ENCODE data around the gene SLC1A2. TPM values are rescaled to one million over a fixed set of nuclear protein-coding genes. Genes with fewer than 3 reads are reported as not detected.

Gene SLC1A2
- total RNA-seq, 2 donors from 2014 or later = 0.54 to 0.78 TPM

DNA sequence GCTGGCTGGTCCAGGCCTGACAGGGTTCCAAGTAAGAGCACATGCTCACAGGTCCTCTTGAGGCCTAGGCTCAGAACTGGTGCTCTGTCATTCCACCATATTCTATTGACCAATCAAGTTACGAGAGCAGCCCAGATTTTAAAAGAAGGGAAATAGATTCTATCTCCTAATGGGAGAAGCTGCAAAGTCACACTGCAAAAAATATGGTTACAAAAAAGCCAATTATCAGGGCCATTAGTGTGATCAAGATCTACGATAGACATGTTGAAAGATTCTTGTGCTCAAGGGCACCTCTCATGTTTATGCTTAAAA, 184.2 kb downstream of the SLC1A2 start:
- no peaks in the 10 kb centered on the region for H3K9me3 ChIP-seq
- TF ChIP-seq, protein P1, sequence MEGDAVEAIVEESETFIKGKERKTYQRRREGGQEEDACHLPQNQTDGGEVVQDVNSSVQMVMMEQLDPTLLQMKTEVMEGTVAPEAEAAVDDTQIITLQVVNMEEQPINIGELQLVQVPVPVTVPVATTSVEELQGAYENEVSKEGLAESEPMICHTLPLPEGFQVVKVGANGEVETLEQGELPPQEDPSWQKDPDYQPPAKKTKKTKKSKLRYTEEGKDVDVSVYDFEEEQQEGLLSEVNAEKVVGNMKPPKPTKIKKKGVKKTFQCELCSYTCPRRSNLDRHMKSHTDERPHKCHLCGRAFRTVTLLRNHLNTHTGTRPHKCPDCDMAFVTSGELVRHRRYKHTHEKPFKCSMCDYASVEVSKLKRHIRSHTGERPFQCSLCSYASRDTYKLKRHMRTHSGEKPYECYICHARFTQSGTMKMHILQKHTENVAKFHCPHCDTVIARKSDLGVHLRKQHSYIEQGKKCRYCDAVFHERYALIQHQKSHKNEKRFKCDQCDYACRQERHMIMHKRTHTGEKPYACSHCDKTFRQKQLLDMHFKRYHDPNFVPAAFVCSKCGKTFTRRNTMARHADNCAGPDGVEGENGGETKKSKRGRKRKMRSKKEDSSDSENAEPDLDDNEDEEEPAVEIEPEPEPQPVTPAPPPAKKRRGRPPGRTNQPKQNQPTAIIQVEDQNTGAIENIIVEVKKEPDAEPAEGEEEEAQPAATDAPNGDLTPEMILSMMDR (IDR thresholded peaks at IDR 0.05) = no peak
- no peak overlapping the region for H3K27ac ChIP-seq
- ATAC-seq (ENCODE audit: insufficient number of reproducible peaks, low FRiP score, low read depth) (no peak), DNase-seq (ENCODE audit: low spot score) (no peak)
- no peaks in the 10 kb centered on the region for H3K27me3 ChIP-seq (replicated peaks; ENCODE audit: insufficient read depth)
- H3K36me3 ChIP-seq = no peaks in the 10 kb centered on the region
- no peak overlapping the region for H3K4me3 ChIP-seq
- H3K4me1 ChIP-seq (ENCODE audit: control insufficient read depth in 1 of 2, low read depth in 2 of 2) = peaks cover 0 to 19% of the 10 kb centered on the region in 2 donors

DNA sequence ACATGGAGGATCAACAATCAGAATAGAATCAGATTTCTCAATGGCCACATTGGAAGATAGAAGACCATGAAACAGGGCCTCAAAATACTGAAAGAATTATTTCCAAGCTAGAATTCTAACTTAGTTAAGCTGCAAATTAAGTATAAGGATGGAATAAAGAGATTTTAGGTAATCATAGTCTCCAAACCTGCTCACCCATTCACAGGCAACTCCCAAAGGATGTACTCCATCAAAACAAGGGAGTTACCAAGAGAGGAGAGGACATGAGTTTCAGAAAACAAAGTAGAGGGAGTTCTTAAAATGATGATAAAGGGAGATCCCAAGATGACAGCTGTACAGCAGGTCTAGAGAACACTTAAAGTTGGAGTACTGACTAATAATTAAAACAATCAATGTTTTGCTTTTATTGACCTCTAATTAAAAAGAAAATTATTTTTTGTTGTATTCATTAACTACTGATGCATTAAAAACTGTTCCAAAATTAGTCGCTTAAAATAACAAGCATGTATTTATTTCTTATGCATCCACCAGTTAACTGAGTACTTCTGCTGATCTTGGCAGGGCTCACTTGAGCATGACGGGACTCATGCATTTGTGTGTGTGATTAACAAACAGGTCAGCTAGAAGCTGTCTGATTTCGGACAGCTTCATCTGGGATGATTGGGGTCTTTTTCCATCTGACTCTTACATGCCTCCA, 184.8 kb downstream of the SLC1A2 start:
- no peaks in the 10 kb centered on the region for H3K9me3 ChIP-seq
- ATAC-seq (ENCODE audit: insufficient number of reproducible peaks, low FRiP score, low read depth) (no peak), DNase-seq (ENCODE audit: low spot score) (no peak)
- H3K36me3 ChIP-seq = peaks cover under 1% of the 10 kb centered on the region
- TF ChIP-seq, protein P1 (IDR thresholded peaks at IDR 0.05) = no peak
- H3K4me1 ChIP-seq (ENCODE audit: control insufficient read depth in 1 of 2, low read depth in 2 of 2) = peaks cover 0 to 19% of the 10 kb centered on the region in 2 donors
- H3K27me3 ChIP-seq (replicated peaks; ENCODE audit: insufficient read depth) = no peaks in the 10 kb centered on the region
- H3K4me3 ChIP-seq = no peak overlapping the region
- H3K27ac ChIP-seq = no peak overlapping the region

DNA sequence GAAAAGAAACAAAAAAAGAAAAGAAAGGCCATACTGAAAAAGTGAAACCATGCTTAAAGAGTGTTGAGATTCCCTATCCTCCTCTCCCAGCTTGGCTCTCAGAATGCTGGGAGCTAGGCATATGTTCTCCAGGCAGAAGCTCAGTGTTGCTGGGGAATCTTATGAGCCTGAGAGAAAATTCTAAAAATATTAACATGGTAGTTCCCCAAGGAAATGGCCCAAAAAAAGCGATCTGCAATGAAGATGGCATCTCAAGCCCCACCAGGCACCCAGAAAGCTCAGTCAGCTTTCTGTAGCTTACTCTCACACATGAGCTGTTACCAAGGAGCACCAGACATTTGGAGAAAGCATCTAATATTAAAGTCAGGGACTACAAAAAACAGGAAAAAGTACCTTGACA, 185.8 kb downstream of the SLC1A2 start:
- Histone ChIP-seq H3K4me1 (ENCODE audit: control insufficient read depth in 1 of 2, low read depth in 2 of 2) (peaks cover 0 to 13% of the 10 kb centered on the region in 2 donors), H3K36me3 (peaks cover 3% of the 10 kb centered on the region), H3K27ac (peak overlapping the region in 1 of 2 donors; percentile 34), H3K9me3 (no peaks in the 10 kb centered on the region), H3K27me3 (replicated peaks; ENCODE audit: insufficient read depth) (no peaks in the 10 kb centered on the region), H3K4me3 (no peak overlapping the region)
- ATAC-seq (ENCODE audit: insufficient number of reproducible peaks, low FRiP score, low read depth) (no peak), DNase-seq (ENCODE audit: low spot score) (no peak)
- TF ChIP-seq, protein P1 (IDR thresholded peaks at IDR 0.05) = no peak

DNA sequence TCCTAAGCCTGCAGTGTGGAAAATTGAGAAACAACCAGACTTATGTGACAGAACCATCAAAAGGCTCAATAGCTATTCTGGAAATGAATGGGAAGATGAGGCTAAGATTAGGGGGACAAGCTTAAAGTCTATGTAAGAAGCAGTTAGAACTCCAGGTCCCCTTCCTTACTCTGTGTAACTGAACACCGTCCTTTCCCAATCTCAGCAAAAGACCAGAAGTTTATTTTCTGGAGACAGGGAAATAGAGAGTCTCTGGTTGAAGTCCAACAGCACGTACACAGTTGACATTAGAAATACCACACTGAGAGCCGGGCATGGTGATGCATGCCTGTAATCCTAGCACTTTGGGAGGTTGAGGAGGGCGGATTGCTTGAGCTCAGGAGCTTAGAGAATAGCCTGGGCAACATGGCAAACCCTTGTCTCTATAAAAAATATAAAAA, 186.4 kb downstream of the SLC1A2 start:
- TF ChIP-seq, protein P1 (IDR thresholded peaks at IDR 0.05) = no peak
- ATAC-seq (ENCODE audit: insufficient number of reproducible peaks, low FRiP score, low read depth) (no peak), DNase-seq (ENCODE audit: low spot score) (no peak)
- no peak overlapping the region for H3K4me3 ChIP-seq
- peaks cover 0 to 13% of the 10 kb centered on the region in 2 donors for H3K4me1 ChIP-seq (ENCODE audit: control insufficient read depth in 1 of 2, low read depth in 2 of 2)
- H3K27me3 ChIP-seq (replicated peaks; ENCODE audit: insufficient read depth) = no peaks in the 10 kb centered on the region
- H3K27ac ChIP-seq = peak overlapping the region in 1 of 2 donors; percentile 34
- no peaks in the 10 kb centered on the region for H3K9me3 ChIP-seq
- H3K36me3 ChIP-seq = peaks cover 3% of the 10 kb centered on the region

DNA sequence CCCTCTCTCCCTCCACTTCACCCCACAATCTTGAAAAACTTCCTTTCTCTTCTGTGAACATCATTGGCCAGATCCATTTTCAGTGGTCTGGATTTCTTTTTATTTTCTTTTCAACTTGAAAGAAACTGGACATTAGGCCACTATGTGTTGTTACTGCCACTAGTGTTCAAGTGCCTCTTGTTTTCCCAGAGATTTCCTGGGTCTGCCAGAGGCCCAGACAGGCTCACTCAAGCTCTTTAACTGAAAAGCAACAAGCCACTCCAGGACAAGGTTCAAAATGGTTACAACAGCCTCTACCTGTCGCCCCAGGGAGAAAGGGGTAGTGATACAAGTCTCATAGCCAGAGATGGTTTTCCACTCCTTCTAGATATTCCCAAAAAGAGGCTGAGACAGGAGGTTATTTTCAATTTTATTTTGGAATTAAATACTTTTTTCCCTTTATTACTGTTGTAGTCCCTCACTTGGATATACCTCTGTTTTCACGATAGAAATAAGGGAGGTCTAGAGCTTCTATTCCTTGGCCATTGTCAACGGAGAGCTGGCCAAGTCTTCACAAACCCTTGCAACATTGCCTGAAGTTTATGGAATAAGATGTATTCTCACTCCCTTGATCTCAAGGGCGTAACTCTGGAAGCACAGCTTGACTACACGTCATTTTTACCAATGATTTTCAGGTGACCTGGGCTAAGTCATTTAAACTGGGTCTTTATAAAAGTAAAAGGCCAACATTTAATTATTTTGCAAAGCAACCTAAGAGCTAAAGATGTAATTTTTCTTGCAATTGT, 188.1 kb downstream of the SLC1A2 start:
- Histone ChIP-seq H3K9me3 (no peaks in the 10 kb centered on the region), H3K4me1 (ENCODE audit: control insufficient read depth in 1 of 2, low read depth in 2 of 2) (peaks cover 0 to 13% of the 10 kb centered on the region in 2 donors), H3K36me3 (peaks cover 6% of the 10 kb centered on the region), H3K27me3 (replicated peaks; ENCODE audit: insufficient read depth) (no peaks in the 10 kb centered on the region), H3K4me3 (no peak overlapping the region), H3K27ac (no peak overlapping the region)
- TF ChIP-seq, protein P1 (IDR thresholded peaks at IDR 0.05) = no peak
- ATAC-seq (ENCODE audit: insufficient number of reproducible peaks, low FRiP score, low read depth) (no peak), DNase-seq (ENCODE audit: low spot score) (no peak)
